Ishikawa (cell line): ENCODE measurements around the gene LRRC45.

ENCODE experiments used
- CEBPB ChIP-seq: IDR thresholded peaks from 2 replicates; pipeline ENCODE4 v1.6.1; 2012
- CREB1 ChIP-seq: IDR thresholded peaks from 2 replicates; pipeline ENCODE4 v1.6.1; 2012; ENCODE audit warnings: low read depth
- EGR1 ChIP-seq: IDR thresholded peaks from 2 replicates; pipeline ENCODE4 v1.6.1; 2012
- EP300 ChIP-seq: IDR thresholded peaks from 2 replicates; pipeline ENCODE4 v1.6.1; 2012; ENCODE audit warnings: borderline replicate concordance
- FOXM1 ChIP-seq: IDR thresholded peaks from 2 replicates; pipeline ENCODE4 v1.6.1; 2012; ENCODE audit warnings: low read depth, borderline replicate concordance
- NFIC ChIP-seq: IDR thresholded peaks from 2 replicates; pipeline ENCODE4 v1.6.1; 2012
- RAD21 ChIP-seq: IDR thresholded peaks from 2 replicates; pipeline ENCODE4 v1.6.1; 2012; ENCODE audit warnings: low read depth
- TAF1 ChIP-seq: IDR thresholded peaks from 2 replicates; pipeline ENCODE4 v1.6.1; 2012; ENCODE audit warnings: low read depth, mild to moderate bottlenecking
- TCF12 ChIP-seq: IDR thresholded peaks from 2 replicates; pipeline ENCODE4 v1.6.1; 2012; ENCODE audit warnings: low read depth
- TEAD4 ChIP-seq: IDR thresholded peaks from 2 replicates; pipeline ENCODE4 v1.6.1; 2012
- YY1 ChIP-seq: IDR thresholded peaks from 2 replicates; pipeline ENCODE4 v1.6.1; 2012; ENCODE audit warnings: low read depth
- ZBTB7A ChIP-seq: IDR thresholded peaks from 2 replicates; pipeline ENCODE4 v1.6.1; 2012; ENCODE audit warnings: low read depth
- TF ChIP-seq, protein P1 (sequence below): IDR thresholded peaks from 2 replicates; pipeline ENCODE4 v1.6.1; 2012
- TF ChIP-seq, protein P2 (sequence below): IDR thresholded peaks from 2 replicates; pipeline ENCODE4 v1.6.1; 2012
- TF ChIP-seq, protein P3 (sequence below): IDR thresholded peaks from 2 replicates; pipeline ENCODE4 v1.6.1; 2012; ENCODE audit warnings: low read depth, mild to moderate bottlenecking

The LRRC45 gene

DNA sequence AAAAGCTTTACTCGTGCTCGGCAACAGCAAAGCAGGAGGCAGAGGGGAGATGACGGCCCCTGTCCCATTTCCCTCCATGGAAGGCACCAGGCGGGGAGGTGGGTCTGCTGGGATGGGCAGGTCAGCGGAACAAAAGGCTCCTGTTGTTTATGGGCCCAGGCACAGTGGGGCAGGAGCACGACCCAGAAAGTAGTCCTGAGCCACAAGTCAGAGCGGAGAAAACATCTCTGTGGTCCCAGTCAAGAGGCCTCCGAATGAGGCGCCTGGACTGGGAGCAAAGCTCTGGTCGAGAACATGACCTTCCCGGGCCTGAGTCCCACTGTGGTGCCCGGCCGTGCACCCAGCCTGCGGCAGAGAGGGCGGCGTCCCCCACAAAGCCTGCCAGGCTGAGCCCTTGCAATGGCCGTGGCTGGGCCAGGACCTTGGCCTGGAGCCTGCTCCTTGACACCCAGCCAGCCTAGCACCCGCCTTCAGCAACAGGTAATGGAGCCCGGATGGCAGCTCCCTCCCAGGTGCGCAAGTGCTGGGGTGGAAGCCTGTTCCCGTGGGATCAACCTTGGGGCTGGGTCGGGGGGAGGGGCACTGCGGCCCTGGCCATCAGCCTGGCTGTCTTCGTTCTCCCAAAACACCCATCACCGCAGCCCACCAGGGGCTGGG, 24.9 kb downstream of the LRRC45 start:
- no peak for TF ChIP-seq TEAD4
- no peak for TF ChIP-seq ZBTB7A
- no peak for TF ChIP-seq EGR1
- TF ChIP-seq, protein P1, sequence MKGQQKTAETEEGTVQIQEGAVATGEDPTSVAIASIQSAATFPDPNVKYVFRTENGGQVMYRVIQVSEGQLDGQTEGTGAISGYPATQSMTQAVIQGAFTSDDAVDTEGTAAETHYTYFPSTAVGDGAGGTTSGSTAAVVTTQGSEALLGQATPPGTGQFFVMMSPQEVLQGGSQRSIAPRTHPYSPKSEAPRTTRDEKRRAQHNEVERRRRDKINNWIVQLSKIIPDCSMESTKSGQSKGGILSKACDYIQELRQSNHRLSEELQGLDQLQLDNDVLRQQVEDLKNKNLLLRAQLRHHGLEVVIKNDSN: no peak
- TF ChIP-seq TCF12: no peak
- TF ChIP-seq TAF1: no peak
- TF ChIP-seq RAD21: no peak
- TF ChIP-seq CREB1: no peak

DNA sequence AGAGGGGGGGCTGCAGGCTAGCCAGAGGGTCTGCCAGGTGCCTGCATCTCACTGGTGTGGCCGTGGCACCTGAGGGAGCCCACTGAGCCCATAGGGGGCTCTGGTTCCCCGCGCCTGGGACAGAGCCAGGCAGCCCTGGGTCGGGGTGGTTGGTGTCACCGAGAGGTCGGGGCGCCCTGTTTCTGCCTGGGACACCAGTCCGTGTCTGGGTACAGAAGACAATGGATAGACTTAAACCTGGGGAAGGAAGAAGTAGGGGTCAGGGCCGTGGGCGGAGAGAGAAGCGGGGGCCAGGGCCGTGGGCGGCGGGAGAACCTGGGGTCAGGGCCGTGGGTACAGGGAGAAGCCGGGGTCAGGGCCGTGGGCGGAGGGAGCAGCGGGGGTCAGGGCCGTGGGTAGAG, 25.5 kb downstream of the LRRC45 start:
- TF ChIP-seq CREB1 (no peak), RAD21 (no peak), ZBTB7A (no peak), FOXM1 (no peak), CEBPB (no peak), TCF12 (no peak), TEAD4 (no peak), NFIC (no peak), YY1 (no peak), EGR1 (no peak)
- TF ChIP-seq, protein P2, sequence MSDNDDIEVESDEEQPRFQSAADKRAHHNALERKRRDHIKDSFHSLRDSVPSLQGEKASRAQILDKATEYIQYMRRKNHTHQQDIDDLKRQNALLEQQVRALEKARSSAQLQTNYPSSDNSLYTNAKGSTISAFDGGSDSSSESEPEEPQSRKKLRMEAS: no peak
- TF ChIP-seq, protein P1: no peak

DNA sequence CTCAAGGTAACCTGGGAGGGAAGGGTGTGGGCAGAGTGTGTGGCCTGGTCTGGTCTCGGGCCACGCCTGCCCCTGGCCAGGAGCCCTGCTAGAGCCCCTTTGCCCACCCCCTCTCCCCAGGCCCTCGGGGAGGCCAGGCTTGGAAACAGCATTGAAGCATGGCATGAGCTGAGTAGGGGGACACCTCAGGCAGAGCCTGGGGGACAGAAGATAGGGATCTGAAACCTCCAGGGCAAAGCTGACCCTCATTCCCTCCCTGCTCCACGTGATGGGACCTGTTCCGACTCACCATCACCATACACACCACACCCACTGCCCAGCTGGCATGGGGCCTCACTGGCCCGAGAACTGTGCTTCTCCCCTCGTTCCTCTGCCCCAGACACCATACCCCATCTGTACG, 26.0 kb downstream of the LRRC45 start:
- TF ChIP-seq, protein P2: no peak
- TF ChIP-seq RAD21 (no peak), TEAD4 (no peak), TAF1 (no peak), YY1 (no peak), CEBPB (no peak), ZBTB7A (no peak), NFIC (no peak), CREB1 (no peak), TCF12 (no peak), EP300 (no peak), FOXM1 (no peak), EGR1 (no peak)
- TF ChIP-seq, protein P3, sequence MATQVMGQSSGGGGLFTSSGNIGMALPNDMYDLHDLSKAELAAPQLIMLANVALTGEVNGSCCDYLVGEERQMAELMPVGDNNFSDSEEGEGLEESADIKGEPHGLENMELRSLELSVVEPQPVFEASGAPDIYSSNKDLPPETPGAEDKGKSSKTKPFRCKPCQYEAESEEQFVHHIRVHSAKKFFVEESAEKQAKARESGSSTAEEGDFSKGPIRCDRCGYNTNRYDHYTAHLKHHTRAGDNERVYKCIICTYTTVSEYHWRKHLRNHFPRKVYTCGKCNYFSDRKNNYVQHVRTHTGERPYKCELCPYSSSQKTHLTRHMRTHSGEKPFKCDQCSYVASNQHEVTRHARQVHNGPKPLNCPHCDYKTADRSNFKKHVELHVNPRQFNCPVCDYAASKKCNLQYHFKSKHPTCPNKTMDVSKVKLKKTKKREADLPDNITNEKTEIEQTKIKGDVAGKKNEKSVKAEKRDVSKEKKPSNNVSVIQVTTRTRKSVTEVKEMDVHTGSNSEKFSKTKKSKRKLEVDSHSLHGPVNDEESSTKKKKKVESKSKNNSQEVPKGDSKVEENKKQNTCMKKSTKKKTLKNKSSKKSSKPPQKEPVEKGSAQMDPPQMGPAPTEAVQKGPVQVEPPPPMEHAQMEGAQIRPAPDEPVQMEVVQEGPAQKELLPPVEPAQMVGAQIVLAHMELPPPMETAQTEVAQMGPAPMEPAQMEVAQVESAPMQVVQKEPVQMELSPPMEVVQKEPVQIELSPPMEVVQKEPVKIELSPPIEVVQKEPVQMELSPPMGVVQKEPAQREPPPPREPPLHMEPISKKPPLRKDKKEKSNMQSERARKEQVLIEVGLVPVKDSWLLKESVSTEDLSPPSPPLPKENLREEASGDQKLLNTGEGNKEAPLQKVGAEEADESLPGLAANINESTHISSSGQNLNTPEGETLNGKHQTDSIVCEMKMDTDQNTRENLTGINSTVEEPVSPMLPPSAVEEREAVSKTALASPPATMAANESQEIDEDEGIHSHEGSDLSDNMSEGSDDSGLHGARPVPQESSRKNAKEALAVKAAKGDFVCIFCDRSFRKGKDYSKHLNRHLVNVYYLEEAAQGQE: no peak
- TF ChIP-seq, protein P1: no peak

DNA sequence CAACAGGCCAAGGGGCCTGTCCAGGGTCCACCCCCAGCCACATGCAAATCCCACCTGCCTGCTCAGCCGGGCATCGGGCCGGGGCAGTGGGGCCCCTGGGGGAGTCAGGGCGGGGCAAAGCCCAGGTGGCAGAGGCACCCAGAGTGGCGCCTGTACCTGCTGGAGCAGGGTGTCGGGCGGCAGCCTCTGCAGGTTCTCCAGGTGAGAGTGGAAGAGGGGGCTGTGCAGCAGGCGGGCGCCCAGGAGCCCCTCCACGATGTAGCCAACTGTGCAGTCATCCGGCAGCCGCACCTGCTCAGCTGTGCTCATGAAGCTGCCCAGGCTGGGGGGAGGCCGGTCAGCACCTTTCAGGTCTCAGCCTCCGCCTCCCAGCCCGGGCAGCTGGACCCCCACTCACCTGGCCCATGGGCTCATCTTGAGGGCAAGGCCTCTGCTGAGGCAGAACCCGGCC, 26.4 kb downstream of the LRRC45 start:
- TF ChIP-seq CEBPB (no peak), EP300 (no peak)

DNA sequence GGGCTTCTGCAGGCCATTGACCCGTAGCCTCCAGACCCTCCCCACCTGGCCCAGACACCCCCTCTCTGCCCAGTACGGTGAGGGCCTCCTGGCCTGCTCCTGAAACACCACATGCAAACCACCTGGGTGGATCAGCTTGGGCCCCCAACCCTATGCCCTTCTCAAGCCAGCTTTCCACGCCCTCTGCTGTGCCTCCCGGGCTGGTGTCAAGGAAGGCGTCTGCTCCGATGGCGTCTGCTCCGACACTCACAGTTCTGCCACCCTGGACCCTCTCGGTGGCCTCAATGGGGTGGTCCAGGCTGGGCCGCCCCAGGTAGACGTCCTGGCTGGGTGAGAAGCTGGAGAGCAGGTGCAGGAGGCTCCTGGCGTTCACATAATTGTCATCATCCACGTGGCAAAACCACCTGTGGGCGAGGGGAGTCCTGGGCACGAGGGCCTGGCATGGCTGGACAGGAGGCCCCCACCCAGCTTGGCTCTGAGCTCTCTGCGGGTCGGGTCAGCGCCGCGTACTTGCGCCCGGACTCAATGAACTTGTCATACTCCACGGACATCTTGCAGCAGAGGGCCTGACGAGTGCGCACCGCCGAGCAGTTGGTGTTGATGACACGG, 27.2 kb downstream of the LRRC45 start:
- TF ChIP-seq, protein P1: no peak
- TF ChIP-seq, protein P2: no peak
- TF ChIP-seq TCF12 (no peak), EGR1 (no peak)
- TF ChIP-seq, protein P3: no peak
